ENCODE results near the gene RFTN2.
A peak's percentile ranks its signal among the peaks of the same experiment; 100 is the strongest.

Gene RFTN2

GRCh38 chr2:197606180-197606579 lies 69.2 kb downstream of the RFTN2 start:
- DNase-seq (ENCODE audit: low spot score) = peak; percentile 59
- in situ Hi-C loops (cut with MboI; ENCODE audit: low sequenced_read_pairs, unreplicated experiment) = no loop called here
- no peak for TF ChIP-seq CTCF (IDR thresholded peaks at IDR 0.05; ENCODE audit: borderline replicate concordance, control extremely low read depth, extremely low read depth, insufficient read depth, missing control alignments)

GRCh38 chr2:197604117-197604860 lies 71.1 kb downstream of the RFTN2 start:
- in situ Hi-C loops (cut with MboI; ENCODE audit: low sequenced_read_pairs, unreplicated experiment) = no loop called here
- DNase-seq (ENCODE audit: low spot score) = no peak
- TF ChIP-seq CTCF (IDR thresholded peaks at IDR 0.05; ENCODE audit: borderline replicate concordance, control extremely low read depth, extremely low read depth, insufficient read depth, missing control alignments) = no peak

GRCh38 chr2:197601726-197602125 lies 73.7 kb downstream of the RFTN2 start:
- TF ChIP-seq CTCF (IDR thresholded peaks at IDR 0.05; ENCODE audit: borderline replicate concordance, control extremely low read depth, extremely low read depth, insufficient read depth, missing control alignments) = no peak
- DNase-seq (ENCODE audit: low spot score) = no peak
- in situ Hi-C loops (cut with MboI; ENCODE audit: low sequenced_read_pairs, unreplicated experiment) = no loop called here

GRCh38 chr2:197600306-197600705 lies 75.1 kb downstream of the RFTN2 start:
- no peak for TF ChIP-seq CTCF (IDR thresholded peaks at IDR 0.05; ENCODE audit: borderline replicate concordance, control extremely low read depth, extremely low read depth, insufficient read depth, missing control alignments)
- in situ Hi-C loops (cut with MboI; ENCODE audit: low sequenced_read_pairs, unreplicated experiment) = no loop called here
- DNase-seq (ENCODE audit: low spot score) = no peak

- in situ Hi-C loops (cut with MboI; ENCODE audit: low sequenced_read_pairs, unreplicated experiment) = no loop called here
- peak; percentile 57 for DNase-seq (ENCODE audit: low spot score)
- TF ChIP-seq CTCF (IDR thresholded peaks at IDR 0.05; ENCODE audit: borderline replicate concordance, control extremely low read depth, extremely low read depth, insufficient read depth, missing control alignments) = peak; percentile 12
Measured at GRCh38 chr2:197599285-197599965, 76.0 kb downstream of the RFTN2 start.

- no peak for DNase-seq (ENCODE audit: low spot score)
- in situ Hi-C loops (cut with MboI; ENCODE audit: low sequenced_read_pairs, unreplicated experiment) = no loop called here
- TF ChIP-seq CTCF (IDR thresholded peaks at IDR 0.05; ENCODE audit: borderline replicate concordance, control extremely low read depth, extremely low read depth, insufficient read depth, missing control alignments) = no peak
Measured at GRCh38 chr2:197598450-197598849, 76.9 kb downstream of the RFTN2 start.

Measured in GM13976 (cell line).